Measurements from ENCODE around the gene CENPU.
"Not testable (repeated sequence)": the region's sequence is repeated elsewhere in the genome, so short reads cannot be mapped to it uniquely, and the experiment has no call there.

The CENPU gene, protein sequence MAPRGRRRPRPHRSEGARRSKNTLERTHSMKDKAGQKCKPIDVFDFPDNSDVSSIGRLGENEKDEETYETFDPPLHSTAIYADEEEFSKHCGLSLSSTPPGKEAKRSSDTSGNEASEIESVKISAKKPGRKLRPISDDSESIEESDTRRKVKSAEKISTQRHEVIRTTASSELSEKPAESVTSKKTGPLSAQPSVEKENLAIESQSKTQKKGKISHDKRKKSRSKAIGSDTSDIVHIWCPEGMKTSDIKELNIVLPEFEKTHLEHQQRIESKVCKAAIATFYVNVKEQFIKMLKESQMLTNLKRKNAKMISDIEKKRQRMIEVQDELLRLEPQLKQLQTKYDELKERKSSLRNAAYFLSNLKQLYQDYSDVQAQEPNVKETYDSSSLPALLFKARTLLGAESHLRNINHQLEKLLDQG
- 1.1 to 7.8 (median 2.1) reads per million in 4 experiments for total RNA-seq

DNA sequence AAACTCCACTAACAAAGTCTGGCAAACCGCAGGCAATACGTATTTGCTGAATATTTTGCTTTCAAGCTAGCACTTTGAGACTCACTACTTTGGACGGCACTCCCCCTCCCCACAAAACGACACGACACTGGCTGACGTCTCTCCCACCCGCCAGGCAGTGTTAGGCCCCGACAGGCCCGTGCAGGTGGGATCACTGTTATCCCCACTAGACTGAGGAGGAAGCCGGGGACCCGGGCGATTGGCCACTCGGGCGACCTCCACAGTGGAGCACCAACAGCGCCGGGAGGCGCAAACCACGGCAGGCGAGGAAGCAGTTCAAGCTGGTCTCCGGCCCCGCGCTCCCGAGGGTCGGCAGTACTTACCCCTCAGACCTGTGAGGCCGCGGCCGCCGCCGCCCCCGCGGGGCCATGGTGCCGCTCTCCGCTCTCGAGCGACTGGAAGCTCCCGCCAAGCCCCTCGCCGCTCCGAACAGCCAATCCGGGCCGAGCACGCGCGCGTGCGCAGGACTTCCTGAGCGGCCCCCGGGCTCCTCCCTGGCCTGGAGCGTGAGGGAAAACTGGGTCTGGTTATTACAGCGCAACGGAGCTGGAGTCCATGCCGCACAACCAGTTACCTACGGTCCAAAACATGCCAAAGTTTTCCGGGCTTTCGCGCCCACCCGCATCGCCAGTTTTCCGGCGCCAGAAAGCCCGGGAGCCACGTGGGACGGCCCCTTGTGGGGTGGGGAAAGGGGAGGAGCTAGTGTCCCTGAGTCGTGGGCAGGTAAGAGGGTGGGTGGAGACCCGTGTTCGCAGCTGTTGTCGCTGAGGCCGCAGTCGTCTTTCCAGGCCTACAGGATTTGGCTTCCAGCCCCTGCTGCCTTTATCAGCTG, at the start of gene CENPU:
Gene CENPU, minus strand, starts transcription at position 443 of the 871 bp plus-strand sequence. Its CDS starts 34 bp downstream, at position 409.
- DNase-seq: peak; percentile 94

DNA sequence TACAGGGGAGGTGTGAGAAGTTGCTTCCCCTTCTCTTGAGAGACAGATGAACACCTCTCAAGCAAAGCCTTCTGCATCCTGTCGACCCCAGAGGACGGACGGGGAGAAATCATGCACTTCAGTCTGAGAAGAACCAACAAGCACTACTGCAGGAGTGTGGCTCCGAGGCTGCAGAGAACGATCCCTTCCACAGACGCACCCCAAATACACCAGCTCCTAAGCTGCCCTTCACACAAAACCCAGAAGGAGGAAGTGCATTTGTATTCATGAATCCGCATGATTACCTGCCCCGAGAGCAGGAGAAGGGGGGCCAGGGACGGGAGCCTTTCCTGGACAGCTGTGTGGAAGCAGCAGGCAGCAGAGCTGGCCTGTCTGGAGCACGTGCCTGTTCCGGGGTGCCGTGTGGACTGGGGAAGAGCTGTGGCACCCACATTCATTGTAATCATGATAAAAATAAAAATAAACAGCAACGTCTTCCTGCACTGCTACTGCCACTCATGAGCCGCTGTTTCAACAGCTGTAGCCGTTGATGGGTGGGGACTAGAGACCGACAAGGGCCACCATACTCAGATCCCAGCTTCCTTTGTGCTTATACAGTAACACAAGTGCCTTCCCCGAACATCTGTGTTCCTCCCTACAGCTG, 49.0 kb upstream of the CENPU start:
- no peak for DNase-seq

DNA sequence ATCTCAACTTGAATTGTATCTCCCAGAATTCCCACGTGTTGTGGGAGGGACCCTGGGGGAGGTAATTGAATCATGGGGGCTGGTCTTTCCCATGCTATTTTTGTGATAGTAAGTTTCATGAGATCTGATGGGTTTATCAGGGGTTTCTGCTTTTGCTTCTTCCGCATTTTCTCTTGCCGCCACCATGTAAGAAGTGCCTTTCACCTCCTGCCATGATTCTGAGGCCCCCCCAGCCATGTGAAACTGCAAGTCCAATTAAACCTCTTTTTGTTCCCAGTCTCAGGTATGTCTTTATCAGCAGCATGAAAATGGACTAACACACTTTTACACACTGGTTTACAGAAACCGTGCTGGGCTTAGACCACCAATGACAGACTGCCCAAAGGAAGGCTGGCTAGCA, 45.3 kb upstream of the CENPU start:
- not testable (repeated sequence) for DNase-seq

DNA sequence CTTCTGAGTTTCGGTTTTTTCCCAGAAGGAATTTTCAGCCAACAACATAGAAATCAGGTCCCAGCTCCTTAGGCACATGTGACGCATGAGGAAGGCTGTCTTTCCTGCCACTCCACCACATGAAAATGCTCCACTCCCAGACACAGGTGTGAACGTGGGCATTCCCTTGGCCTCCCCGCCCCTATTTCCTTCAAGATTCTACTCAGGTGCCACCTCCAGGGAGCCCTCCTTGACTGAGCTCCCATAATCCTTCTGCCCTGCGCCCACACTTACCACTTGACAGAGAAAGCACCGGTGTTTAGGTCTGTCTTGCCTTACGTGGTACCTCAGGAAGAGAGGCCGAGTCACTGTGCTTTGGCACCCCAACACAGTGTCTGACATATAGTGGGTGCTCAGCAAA, 44.4 kb upstream of the CENPU start:
- no peak for DNase-seq

DNA sequence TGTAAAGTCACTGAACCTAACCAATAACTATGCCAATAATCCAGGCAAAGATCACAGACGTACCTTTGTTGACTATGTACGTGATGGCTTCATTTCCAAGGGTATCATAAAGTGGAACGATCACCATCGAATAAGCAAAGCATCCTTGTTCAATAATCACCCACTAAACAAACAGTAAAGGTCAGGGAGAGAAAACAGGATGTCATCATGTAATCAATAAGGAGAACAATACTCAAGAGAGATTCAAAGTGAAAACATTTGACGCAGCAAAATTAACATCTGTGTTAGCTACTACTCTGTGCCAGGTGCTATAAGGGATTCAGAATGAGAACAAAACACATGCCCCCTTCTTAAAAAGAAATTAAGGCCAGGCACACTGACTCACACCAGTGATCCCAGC, 42.9 kb upstream of the CENPU start:
- no peak for DNase-seq

DNA sequence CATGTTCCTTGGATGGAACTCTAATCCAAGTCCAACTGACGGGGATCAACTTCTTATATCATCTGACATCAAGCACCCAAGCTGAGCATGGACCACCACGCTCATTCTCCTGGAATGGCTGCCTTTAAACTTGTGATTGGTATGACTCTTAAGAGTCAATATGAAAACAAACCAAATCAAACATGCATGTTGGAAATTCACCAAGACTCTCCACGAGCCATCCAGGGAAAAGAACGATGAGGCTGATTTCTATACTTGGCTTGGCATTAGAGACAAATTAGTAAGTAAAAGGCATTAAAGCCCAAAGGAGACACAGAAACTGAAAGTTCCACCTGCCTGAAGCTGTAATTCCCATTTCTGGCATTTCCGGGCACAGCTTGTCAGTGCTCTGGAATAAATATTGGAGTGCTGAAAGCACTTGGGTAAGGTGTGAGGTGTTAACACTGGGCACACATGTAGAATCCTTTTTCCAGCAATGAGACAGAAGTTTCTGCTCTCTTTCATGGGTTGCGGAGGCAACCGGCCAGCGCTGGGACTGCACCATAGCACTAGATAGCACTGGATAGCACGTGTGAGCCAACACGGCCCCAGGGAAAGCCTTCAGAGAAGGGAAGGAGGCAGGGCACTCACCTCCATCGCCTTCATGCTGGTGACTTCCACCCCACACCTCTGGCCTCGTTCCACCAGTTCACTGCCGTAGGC, 42.1 kb upstream of the CENPU start:
- DNase-seq: no peak

DNA sequence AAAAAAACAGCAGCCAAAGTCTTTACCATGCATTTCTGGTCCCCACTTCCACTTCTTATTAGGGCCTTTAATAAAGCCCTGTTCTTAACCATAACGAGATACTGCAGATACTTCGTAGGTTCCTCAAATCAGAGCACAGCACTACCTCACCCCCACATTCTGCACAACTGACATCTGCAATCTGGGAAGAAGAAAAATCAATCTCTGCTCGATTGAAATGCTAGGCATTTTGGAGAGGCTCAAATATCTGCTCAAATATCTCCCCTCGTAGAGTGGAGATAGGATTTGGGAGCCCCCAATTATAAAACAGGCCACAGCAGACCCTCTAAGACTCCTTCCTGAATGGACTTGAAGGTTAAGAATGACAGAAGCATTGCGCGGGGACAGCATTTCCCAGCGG, 40.3 kb upstream of the CENPU start:
- no peak for DNase-seq

DNA sequence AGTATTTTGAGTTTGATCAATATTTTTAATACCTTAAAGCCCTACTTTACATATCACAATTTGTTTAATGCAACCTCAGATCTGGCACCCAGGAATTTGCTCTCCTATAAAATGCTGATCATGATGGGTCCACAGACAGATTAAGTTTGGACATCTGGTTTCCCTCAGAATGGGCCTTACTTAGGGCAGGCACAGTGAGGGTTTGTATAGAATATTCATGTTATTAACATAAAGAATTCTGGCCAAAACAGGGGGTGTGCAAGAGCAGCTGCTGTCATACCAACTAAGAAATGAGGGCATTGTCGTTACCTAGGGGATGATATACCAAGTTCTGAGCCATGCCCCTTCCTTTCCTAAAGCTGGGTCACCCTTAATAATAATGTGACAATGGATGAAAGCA, 37.5 kb upstream of the CENPU start:
- DNase-seq: no peak

DNA sequence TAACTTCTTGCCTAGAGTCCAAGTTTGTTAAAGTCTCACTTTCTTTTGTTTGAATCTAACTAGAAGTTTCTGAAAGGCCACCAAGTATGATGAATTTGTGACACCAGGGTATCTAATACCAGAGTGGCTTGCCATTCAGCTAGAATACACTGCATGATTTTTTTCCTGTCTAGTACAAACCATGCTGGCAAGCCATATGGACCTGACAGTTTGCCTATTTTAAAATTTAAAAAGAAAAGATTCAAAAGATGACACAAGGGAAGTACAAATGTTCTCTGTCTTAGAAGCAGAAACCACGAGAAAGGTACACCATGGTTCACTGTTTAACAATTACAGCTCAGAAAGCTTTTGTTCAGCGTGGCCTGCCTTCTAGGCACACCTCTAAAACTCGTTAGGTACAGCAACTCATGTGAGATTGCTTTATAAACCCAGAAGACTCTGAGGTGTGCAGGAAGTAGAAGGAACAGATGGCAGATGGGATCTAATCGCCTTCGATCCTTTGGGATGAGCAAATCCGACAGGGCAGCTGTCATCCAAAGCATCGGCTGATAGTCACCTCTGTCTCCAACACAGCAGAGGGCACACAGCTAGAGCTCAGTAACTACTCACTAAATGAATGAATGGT, 35.4 kb upstream of the CENPU start:
- no peak for DNase-seq

DNA sequence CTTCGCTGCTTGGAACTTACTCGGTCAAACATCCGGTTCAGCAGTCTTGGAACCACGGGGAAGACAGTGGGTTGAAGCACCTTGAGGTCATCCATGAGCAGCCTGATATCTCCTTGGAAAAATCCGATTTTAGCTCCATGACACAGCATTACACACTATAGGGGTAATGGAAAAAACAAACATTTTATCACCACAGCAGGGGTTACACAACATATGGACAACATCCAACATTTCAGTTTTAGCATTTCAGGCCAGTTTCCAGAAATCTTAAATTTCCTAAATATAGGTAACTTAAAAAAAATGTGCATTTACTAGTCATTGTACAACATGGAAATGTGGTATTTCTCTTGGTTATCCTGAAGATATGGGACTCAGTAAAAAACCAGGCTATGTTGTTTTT, 34.4 kb upstream of the CENPU start:
- DNase-seq: no peak

DNA sequence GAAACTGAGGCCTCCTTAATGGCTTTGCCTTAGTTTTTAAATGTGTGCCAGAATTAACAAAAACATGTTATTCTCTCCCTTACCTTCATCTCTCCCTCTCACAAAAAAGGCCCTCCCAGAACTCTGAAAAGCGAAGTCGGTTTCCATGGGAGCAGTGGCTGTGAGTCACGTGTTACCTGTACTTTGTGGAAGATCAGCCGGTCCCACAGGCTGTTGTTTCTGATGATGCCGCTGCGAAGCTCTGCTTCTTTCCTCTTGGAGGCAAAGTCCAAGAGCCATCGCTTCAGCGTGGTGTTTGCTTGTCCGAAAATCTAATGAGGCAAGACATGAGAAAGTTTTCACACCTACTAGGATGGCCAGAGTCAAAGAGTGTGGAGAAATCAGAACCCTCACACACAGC, 32.5 kb upstream of the CENPU start:
- no peak for DNase-seq

DNA sequence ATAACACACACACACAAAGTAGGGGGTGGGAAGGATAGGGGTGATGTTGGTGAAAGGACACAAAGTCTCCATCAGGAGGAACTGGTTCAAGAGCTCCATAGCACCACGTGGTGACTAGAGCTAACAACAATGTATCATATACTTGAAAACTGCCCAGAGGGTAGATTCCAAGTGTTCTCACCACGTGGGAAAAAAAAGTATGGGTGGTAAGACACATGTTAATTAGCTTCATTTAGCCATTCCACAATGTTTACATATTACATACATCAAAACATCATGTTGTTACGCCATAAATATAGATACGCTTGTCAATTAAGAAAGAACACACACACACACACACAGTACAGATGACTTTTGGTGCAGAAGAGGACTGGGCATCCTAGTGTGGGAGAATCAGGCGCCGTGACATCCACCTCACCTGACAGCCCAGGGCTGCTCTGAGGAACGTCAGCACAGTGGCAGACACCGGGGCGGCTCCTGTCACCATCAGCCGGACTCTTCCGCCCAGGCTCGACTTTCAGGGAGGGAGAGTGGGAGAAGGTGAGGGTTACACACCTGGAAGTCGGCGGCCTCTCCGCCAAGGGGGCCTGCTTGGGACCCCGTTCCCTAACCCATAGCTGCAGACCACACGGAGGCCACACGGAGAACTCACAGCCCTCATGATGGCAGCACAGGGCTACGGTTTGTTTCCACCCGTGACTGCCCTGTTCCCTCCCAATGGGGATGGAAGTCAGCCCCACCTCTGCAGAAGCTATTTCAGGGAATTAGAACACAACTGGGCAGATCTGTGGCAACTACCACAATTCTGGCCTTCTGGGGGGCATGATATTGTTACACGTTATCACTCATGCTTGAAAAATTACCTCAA, 31.8 kb upstream of the CENPU start:
- DNase-seq: no peak

DNA sequence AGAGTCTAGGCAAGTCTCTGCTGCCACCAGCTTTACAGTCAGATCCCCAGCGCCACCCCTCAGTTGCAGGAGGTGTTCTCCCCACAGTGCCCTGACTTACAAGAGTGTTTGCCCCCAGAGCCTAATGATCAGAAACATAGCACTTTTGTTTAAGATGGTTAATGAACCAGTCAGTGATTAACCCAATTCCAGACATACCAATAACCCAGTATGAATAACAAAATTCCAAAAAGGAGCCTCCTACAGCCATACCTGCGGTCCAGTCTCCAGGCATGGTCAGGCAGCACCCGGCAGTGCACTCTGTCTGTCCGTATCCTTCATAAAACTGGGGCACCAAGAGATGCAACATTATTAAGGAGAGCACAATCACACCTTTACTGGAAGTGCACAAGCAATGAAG, 30.7 kb upstream of the CENPU start:
- DNase-seq: no peak

DNA sequence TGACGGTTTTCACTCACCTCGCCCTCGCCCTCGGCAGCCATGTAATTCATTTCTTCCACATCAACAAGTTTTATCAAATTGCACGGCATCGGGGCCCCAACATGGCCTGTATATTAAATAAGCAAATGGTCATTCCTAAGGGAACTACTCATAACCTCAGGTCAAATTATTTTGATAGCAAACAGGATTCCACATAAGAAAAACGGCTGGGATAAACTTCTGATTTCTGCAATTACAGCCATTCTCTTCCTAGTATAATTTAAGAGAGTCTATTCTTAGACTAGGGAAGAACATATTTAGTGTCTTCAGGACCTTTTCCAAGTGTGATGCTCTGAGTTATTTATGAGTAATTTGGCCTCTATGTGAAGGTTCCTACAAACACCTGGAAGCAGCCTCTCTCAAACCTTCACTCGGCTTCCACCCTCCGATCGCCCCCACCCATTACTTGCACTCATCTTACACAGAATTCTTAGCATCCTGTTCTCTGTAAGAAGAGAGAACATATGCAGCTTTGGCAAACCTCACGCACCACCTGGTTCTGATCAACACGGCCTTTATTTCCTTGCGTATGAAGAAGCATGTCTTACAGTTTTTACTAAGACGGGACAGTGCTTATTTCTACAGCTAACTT, 29.4 kb upstream of the CENPU start:
- no peak for DNase-seq

DNA sequence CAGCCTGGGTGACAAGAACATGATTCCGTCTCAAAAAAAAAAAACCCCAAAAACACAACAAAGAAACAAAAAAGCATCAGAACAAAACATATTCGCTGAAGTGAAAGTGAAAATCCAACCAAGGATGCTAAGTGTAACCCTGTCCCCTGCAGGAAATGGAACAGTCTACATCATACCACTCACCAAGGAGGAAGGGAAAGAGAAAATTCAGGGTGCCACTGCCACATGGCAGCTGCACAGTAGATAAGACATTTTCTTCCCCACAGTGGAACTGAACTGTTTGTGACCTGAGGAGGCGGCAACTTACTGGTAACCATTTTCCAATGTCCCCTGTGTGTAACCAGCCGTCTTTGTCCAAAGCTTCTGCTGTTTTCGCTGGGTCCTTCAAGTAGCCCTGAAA, 28.2 kb upstream of the CENPU start:
- peak; percentile 4 for DNase-seq

DNA sequence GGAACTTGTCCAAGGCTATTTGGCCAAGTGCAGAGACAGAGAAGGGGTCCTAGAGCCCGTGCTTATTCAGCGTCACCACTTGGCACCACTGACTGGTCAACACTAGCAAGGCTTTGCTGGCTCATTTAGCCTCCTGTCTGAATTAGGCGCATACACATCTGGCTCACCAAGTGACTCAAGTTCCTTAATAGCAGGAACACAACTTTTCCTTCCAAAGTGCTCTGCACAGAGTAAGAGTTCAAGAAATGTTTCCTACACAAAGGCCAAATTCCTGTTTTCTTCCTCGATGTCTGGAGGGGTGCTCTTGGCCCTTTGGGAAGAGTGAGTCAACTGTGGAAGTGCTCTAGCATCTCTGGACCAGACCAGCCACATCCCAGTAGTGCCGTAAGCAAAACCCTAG, 26.8 kb upstream of the CENPU start:
- DNase-seq: no peak

DNA sequence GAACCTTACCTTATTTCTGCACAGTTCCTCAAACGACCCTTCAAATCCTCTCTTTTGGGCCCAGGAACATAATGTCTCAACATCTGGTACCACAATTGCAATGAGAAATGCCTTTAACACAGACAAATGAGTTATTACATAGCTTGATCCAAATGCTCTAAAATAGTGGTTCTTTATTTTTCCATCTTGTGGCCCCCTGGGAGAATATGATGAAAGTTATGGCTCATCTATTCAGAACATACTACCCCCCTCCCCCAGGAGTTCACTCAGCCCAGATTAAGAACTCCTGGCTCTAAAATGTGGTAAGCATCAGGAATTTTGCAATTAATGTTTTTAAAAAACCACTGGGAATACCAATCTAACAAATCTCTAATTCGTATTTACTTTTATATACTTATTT, 23.9 kb upstream of the CENPU start:
- DNase-seq: no peak

DNA sequence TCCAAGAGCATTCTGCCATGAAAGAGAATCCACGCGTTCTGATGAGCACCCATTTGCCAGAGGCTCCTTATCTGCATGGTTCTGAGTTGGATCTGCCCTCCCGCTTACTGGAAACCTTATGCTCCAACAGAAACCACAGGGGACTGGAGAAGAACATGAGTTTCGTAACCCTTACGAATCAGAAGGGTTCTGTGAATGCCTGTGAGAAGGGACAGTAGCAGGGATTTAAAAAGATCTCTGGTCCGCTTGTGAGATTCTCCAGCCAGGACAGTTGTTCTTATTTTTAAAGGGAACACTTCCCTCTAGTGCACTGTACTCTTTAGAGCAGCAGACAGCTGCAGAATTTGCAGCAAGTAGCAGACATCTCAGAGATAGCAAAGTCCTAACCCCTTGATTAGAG, 22.5 kb upstream of the CENPU start:
- no peak for DNase-seq

DNA sequence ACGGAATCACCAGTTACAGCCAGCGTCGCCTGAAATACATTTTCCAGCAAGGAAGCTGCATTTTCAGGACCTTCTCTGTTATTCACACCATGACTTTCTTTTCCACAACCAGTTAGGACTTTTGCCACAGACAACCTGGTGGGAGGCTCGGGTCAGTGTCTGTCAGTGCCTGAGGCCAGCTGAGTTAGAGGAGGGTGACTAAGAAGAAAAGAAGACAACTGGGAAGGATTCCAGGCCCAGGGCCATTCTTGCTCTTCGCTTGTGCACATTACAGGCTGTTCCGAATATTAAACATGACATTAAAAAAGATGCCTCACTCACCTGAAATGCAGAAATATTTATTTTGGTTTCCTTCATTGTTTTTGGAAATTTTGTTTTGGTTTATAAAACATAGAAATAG, 21.4 kb upstream of the CENPU start:
- no peak for DNase-seq

DNA sequence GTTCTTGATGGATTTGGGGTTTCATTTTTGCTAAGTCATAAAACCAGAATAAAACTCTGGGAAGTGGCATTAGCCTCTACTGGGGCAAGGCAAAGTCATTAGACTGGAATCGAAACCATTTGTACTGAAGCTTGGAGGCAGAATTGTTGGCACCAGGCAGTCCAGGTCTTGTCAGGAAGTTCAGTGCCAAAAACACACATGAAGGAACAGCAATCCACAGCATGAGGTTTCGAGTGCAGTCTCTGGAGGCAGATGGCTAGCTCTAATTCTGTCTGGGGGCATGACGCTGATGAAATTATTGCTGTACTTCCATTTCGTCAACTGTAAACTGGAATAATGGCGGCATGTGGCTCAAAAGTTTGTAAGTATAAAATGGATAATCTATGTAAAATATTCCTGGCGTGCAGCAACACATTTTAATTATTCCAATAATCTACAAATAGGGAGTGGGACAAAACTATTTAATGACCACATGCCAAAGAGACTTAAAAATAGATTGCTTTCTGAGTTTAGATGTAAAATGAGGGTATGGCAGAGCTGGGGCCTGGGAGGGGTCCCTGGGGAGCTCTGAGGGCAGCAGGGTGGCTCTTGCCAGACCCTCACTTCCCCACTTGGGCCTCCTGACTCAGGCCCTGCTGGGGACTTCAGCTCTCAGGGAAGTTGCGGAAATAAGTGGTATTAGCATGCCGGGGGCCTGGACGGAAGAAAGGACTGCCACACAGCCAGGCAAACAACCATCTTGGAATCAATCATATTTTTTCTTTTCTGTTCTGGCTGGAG, 18.8 kb upstream of the CENPU start:
- DNase-seq: no peak
